K562 (cell line): ENCODE measurements around the gene BAIAP2. TPM values are rescaled to one million over a fixed set of nuclear protein-coding genes. Genes with fewer than 3 reads are reported as not detected.

Source experiments
- ARID1B ChIP-seq: fragments of 450-650 bp; IDR thresholded peaks from 2 replicates; pipeline ENCODE4 v1.6.1; 2016; ENCODE audit warnings: antibody characterized with exemption, mild to moderate bottlenecking, inconsistent platforms
- ARID2 ChIP-seq: fragments of 450-650 bp; IDR thresholded peaks from 2 replicates; pipeline ENCODE4 v1.6.1; 2017; ENCODE audit warnings: antibody characterized with exemption, mild to moderate bottlenecking
- BRD4 ChIP-seq: fragments of 200-600 bp; sonication (generic); IDR thresholded peaks from 2 replicates; pipeline ENCODE4 v1.6.1; 2017; ENCODE audit warnings: inconsistent platforms
- CREB3L1 ChIP-seq: fragments of 450-650 bp; IDR thresholded peaks from 2 replicates; pipeline ENCODE4 v1.6.1; 2014; ENCODE audit warnings: low read depth, mild to moderate bottlenecking, moderate library complexity, borderline replicate concordance
- MLX ChIP-seq, 2 experiments: fragments of 450-650 bp in 1 of 2; sonication (generic) in 1 of 2; formaldehyde crosslinking; conservative IDR thresholded peaks; 2 replicates each; pipeline versions ENCODE4 v1.4.0 to v1.8.1; 2020 to 2022; ENCODE audit warnings: mild to moderate bottlenecking in 1 of 2, missing genetic modification reagents in 1 of 2
- NFRKB ChIP-seq: fragments of 450-650 bp; IDR thresholded peaks from 2 replicates; pipeline ENCODE4 v1.6.1; 2016; ENCODE audit warnings: low read depth
- NR3C1 ChIP-seq: sonication (generic); formaldehyde crosslinking; IDR thresholded peaks from 2 replicates; pipeline ENCODE4 v1.8.1; 2022; ENCODE audit warnings: missing genetic modification reagents
- POLR2AphosphoS2 ChIP-seq: IDR thresholded peaks from 2 replicates; pipeline ENCODE4 v1.6.1; 2012; ENCODE audit warnings: low read length, improper control_type of control experiment
- SETDB1 ChIP-seq: IDR thresholded peaks from one replicate; pipeline ENCODE4 v1.6.1; 2012; ENCODE audit warnings: low read length, control low read depth, inconsistent platforms
- SMARCB1 ChIP-seq: IDR thresholded peaks from 2 replicates; pipeline ENCODE4 v1.6.1; 2011; ENCODE audit warnings: improper control_type of control experiment, low read depth; ENCODE audit not compliant: insufficient read length
- STAG1 ChIP-seq: sonication (generic); formaldehyde crosslinking; IDR thresholded peaks from 2 replicates; pipeline ENCODE4 v1.5.0; 2020; ENCODE audit warnings: missing genetic modification reagents, borderline replicate concordance
- TFAP4 ChIP-seq: sonication (generic); formaldehyde crosslinking; IDR thresholded peaks from 2 replicates; pipeline ENCODE4 v1.8.0; 2022; ENCODE audit warnings: missing genetic modification reagents, mild to moderate bottlenecking, moderate library complexity, borderline replicate concordance
- VEZF1 ChIP-seq: fragments of 200-800 bp; sonication (Bioruptor generic); IDR thresholded peaks from 2 replicates; pipeline ENCODE4 v1.6.1; 2017; ENCODE audit warnings: missing genetic modification characterization, missing compliant biosample characterization
- ZMIZ1 ChIP-seq, 2 experiments: fragments of 150-350 bp in 1 of 2; IDR thresholded peaks; 2 replicates each; pipeline ENCODE4 v1.6.1; 2012 to 2016; ENCODE audit warnings: low read depth in 2 of 2, low read length in 2 of 2, mild to moderate bottlenecking in 1 of 2, moderate library complexity in 1 of 2
- ZNF146 ChIP-seq: IDR thresholded peaks from one replicate; pipeline ENCODE4 v1.6.1; 2018; ENCODE audit warnings: missing compliant biosample characterization; ENCODE audit not compliant: unreplicated experiment
- ZNF174 ChIP-seq: fragments of 250-450 bp; sonication (Bioruptor Pico); IDR thresholded peaks from 2 replicates; pipeline ENCODE4 v1.4.0; 2020; ENCODE audit warnings: mild to moderate bottlenecking
- ZNF644 ChIP-seq: fragments of 200-800 bp; sonication (Bioruptor generic); IDR thresholded peaks from 2 replicates; pipeline ENCODE4 v1.6.1; 2016; ENCODE audit warnings: low read depth, missing genetic modification characterization, missing compliant biosample characterization
- ZNF668 ChIP-seq: fragments of 250-450 bp; sonication (Bioruptor Pico); IDR thresholded peaks from 2 replicates; pipeline ENCODE4 v1.8.0; 2022; ENCODE audit warnings: mild to moderate bottlenecking, inconsistent platforms
- ZSCAN29 ChIP-seq: fragments of 450-650 bp; IDR thresholded peaks from 2 replicates; pipeline ENCODE4 v1.6.1; 2017
- ZSCAN32 ChIP-seq: fragments of 450-650 bp; formaldehyde crosslinking; IDR thresholded peaks from 2 replicates; pipeline ENCODE4 v1.4.0; 2020; ENCODE audit warnings: mild to moderate bottlenecking, moderate library complexity
- polyA plus RNA-seq, 8 experiments: library from polyadenylated mRNA; depleted of rRNA in 4 of 8; stranded (reverse) in 5 of 8; unstranded in 3 of 8; fragments of >200 nt; fragmentation: Nextera tagmentation in 2 of 8; fragmentation: Illumina TruSeq in 1 of 8; extraction: Ambion mirVana in 2 of 8; extraction: Trizol in 1 of 8; gene quantifications; 2 replicates each; pipeline versions ENCODE4 v1.2.1 to v1.2.3, GENCODE V29; 2011 to 2014; ENCODE audit warnings: inconsistent platforms in 1 of 8, missing spikeins in 1 of 8
- total RNA-seq, 7 experiments: library from RNA; depleted of rRNA in 6 of 7; stranded (reverse); fragments of >200 nt in 6 of 7; fragmentation: Illumina TruSeq in 2 of 7; extraction: Trizol in 2 of 7; gene quantifications; 2 replicates each; pipeline versions ENCODE4 v1.2.1 to v1.2.3, GENCODE V29; 2011 to 2021; ENCODE audit warnings: low replicate concordance in 1 of 7

Gene BAIAP2
- total and polyA plus RNA-seq, 9 of the 15 experiments (the other 6 are each of a cell fraction or from before 2014, with no cell fraction given) = 2.3 to 51.6 (median 18.4) TPM

- no peak for TF ChIP-seq MLX (CRISPR knock-in tag; conservative IDR thresholded peaks at IDR 0.05)
- no peak for TF ChIP-seq POLR2AphosphoS2
- TF ChIP-seq ZNF644 (tag) = no peak
- TF ChIP-seq VEZF1 = peak; percentile 74
- 0 out of 2 replicates have a peak, but pooled peaks have one; percentile 36 for TF ChIP-seq STAG1 (CRISPR knock-in tag)
- no peak for TF ChIP-seq ZSCAN32 (CRISPR knock-in tag)
- TF ChIP-seq ZNF174 (CRISPR knock-in tag) = no peak
- TF ChIP-seq ZMIZ1 (IDR thresholded peaks at IDR 0.05; ENCODE audit: low read depth in 2 of 2, low read length in 2 of 2) = no peak
- TF ChIP-seq NFRKB = peak; percentile 31; the same call in 1 of the 2 replicates
- peak; percentile 36 for TF ChIP-seq SMARCB1
- TF ChIP-seq NR3C1 = no peak
- no peak for TF ChIP-seq CREB3L1
- no peak for TF ChIP-seq ZNF668 (CRISPR knock-in tag)
- TF ChIP-seq ZSCAN29 = no peak
- no peak for TF ChIP-seq ZNF146
- peak; percentile 59; the same call in 1 of the 2 replicates for TF ChIP-seq TFAP4 (CRISPR knock-in tag)
- TF ChIP-seq ARID2 = peak; percentile 77
- TF ChIP-seq SETDB1 = no peak
- TF ChIP-seq BRD4 = no peak
- TF ChIP-seq ARID1B = peak; percentile 72
Observed at GRCh38 chr17:81097134-81097942, 62.4 kb downstream of the BAIAP2 start (continued).
